HG03108 (cell line): ENCODE data around the gene CDC16.
A peak's percentile ranks its signal among the peaks of the same experiment; 100 is the strongest.
"Not testable (repeated sequence)": the region's sequence is repeated elsewhere in the genome, so short reads cannot be mapped to it uniquely, and the experiment has no call there.

Source experiments
- ATAC-seq: cut with Tn5 transposase; IDR thresholded peaks from one replicate; pipeline ENCODE4 v1.9.1; 2021; ENCODE audit warnings: moderate library complexity; ENCODE audit not compliant: unreplicated experiment

Gene CDC16

DNA sequence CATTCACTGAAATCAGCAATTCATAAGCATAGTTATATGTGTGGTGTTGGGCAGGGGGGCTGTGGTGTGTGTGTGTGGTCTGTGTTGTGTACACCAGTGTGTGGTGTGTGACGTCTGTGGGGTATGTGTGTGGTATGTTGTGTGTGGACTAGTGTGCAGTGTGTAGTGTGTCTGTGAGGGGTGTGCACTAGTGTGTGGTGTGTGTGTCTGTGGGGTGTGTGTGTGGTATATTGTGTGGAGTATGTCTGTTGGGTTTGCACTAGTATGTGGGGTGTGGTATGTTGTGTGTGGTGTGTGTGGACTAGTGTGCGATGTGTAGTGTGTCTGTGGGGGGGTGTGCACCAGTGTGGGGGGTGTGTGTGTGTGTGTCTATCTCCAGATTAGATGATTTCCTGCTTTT is 7.2 kb upstream of the CDC16 start:
- ATAC-seq, result no peak

DNA sequence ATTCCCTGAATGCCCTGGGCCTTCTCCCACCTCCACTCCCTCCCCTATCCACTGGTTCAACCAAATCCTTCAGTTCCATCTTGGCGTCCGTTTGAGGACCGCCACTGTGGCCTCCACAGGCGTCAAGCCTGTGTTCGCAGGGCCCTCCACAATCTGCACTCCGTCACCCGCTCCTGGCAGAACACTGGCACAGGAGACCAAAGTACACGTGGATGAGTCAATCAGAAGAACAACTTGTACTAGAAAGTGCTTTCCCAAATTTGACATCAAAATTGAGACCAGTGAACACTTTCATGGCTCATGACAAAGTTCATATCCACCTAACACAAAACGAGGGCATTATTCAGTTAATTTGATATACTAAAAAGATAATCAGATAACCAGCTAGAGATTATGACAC is 6.5 kb upstream of the CDC16 start:
- ATAC-seq, result no peak

DNA sequence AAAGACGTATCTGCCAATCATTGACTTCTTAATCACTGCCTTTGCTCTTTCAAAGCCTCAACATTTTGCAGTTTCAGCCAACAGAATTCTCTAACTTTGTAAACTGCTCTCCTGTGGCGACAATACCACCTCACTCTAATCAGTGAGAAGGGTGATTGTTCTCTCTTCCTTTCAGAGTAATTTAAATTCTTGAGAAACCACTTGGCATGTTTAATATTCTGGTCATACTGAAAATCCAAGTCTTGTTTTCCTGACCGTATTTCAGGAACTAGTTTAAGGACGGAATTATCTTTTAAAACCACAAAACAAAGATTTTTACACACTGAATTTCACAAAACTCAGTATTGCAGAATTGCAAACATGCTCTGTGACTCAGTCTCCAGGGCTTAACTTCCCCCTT is 5.2 kb upstream of the CDC16 start:
- no peak for ATAC-seq

DNA sequence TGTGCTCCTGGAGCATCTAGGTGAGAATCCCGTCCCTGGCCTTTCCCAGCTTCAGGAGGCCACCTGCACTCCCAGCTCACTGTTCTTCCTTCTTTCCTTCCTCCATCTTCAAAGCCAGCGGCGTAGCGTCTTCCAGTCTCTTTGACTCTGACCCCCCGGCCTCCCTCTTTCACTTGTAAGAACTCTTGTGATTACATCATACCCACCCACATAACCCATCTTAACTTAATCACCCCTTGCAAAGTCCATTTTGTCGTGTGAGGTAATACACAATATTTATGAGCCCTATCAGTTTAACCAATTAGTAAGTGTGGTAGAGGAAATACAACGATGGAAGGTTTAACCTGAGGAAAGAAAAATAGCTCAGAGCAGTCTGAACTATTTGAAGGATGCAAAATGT is 4.6 kb upstream of the CDC16 start:
- no peak for ATAC-seq

DNA sequence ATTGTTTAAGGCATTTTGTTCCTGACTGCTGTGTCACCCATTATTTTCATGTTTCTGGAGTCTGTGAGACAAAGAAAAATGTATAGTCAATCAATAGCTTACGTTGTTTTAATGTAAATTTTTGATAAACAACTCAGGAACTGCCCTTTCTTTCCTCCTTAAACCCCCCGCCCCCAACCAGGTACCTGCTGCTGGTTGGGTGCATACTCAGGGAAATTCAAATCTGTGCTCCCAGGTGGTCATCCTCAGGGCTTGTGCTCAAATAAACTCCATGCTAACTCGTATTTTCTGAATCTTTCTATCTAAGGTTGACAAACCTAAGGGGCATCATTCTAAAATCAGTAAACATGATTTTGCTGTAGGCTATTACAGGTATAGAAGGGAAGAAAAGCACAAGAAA is 4.1 kb upstream of the CDC16 start:
- ATAC-seq, result no peak

DNA sequence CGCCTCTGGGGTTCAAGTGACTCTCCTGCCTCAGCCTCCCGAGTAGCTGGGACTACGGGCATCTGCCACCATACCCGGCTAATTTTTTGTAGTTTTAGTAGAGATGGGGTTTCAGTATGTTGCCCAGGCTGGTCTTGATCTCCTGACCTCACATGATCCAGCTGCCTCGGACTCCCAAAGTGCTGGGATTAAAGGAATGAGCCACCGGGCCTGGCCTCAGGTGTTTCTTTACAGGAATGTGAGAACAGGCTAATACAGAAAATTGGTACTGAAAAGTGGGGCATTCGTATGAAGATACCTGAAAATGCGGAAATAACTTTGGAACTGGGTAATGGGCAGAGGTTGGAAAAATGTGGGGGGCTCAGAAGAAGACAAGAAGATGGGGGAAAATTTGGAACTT is 2.8 kb upstream of the CDC16 start:
- no peak for ATAC-seq

DNA sequence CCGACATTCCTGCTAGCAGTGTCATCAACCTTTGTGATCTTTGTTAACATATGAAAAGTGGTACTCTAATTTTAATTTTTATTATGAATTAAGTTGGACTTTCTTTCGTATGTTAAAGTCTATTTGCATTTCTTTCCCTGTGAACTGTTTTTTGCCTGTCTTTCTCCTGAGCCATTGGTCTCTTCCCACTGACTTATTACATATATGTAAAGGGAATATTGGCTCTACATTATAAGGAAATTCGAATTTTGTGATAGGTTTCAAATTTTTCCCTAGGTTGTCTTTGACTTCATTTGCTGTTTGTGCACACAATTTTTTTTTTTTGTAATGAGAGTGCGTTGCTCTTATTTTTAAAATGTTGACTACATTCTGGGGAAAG is 442 bp upstream of the CDC16 start:
- no peak for ATAC-seq

DNA sequence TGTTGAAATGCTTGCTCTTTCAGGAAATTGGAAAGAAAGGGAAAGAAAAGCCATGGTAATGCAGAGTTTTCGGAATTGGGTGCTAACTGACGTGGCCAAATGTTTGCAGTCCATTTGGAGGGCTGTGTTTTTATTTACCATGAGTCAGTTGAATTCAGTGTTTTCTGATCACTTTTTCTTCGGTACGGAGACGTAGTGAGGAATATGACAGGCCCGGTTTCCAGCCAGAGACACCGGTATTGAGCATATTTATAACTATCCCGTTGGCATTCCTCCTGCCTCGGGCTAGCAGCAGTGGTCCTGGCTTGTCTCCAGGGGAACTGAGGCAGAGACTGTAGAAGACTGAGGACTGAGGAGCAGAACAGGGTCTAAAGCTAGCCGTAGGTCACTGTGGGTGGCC is 1.0 kb downstream of the CDC16 start:
- ATAC-seq, result no peak

DNA sequence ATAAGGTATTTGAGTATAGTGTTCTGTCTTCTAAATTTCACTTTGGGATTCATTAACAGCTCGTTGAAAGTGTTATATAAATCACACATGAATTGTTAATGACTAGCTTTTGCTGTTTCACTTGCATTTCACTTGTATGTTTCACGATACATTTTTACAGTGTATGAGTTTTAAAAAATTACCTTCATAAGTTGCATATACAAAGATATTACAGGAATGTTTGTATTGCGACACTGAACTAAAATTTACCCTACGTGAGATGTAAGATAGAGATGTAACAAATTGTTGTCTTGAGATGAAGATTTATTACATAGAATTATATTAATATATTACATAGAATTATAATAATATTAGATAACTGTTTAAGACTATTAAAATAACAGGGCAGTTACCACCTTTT is 1.5 kb downstream of the CDC16 start:
- no peak for ATAC-seq

DNA sequence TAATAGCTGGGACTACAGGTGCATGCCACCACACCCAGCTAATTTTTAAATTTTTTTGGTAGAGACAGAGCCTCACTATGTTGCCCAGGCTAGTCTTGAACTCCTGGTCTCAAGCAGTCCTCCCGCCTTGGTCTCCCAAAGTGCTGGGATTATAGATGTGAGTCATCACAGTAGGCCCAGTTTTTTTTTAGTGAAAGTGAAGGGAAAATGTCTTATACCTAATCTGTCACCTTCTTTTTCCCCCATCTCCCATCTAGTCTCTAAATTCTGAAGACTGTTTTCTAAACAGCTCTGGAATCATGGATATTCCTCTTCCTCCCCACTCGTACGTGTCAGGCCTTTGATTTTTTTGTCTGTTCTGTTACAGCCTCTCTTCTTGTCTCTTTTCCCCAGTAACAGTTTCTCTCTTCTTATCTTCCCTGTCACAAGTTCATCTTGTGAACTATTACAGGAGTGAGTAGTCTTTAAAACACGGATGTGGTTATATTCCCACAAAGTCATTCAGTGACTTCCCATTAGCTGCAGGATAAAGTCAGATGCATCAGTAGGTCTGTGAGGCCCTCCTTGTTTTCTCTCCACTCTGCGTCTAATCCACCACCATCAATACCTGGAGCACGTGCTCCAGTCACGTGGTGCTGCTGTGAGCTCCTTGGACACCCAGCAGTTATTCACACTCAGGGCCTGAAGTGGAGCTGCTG is 2.9 kb downstream of the CDC16 start:
- ATAC-seq, result no peak

DNA sequence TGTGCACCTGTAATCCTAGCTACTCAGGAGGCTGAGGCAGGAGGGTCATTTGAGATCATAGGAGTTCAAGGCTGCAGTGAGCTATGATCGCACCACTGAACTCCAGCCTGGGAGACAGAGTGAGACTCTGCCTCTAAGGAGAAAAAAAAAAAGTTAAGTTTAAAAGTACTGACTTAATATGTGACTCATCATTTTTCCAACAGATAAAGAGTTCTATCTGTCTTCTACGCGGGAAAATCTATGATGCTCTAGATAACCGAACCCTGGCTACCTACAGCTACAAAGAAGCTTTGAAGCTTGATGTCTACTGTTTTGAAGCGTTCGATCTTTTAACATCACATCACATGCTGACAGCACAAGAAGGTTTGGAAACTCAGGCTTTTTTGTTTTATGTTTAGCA is 7.2 kb downstream of the CDC16 start:
- no peak for ATAC-seq

DNA sequence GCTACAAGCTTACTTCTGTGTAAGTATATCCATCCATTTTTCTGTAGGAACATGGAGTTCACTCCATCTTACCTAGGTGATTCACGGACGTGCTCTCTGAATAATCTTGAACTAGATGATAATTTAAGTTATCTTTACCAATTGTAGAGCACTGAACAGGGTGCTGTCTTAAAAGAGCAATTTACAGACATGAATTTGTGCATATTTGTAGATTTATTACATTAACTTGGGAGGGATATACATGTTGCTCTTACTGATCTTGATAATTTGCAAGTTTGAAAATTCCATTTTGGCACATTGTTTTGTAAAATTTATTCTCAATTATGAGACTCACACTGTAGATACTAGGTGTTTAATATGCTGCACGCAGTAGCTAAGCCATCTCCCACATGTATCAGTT is 9.3 kb downstream of the CDC16 start:
- ATAC-seq, result no peak

DNA sequence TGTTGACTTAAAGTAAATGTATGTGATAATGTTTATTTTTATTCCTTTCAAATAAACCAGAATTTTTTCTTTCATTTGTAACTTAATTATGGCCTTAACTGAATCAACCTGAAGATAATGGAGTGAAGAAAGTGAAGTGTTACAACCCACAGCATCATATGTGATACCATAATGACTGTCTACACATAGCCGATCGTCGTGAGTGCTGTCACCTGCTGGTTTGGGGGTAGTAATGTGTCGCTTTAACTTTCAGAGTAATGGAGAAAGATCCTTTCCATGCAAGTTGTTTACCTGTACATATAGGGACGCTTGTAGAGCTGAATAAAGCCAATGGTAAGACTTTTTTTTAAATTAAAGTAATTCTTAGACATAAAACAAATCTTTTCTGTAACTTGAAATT is 9.9 kb downstream of the CDC16 start:
- no peak for ATAC-seq

DNA sequence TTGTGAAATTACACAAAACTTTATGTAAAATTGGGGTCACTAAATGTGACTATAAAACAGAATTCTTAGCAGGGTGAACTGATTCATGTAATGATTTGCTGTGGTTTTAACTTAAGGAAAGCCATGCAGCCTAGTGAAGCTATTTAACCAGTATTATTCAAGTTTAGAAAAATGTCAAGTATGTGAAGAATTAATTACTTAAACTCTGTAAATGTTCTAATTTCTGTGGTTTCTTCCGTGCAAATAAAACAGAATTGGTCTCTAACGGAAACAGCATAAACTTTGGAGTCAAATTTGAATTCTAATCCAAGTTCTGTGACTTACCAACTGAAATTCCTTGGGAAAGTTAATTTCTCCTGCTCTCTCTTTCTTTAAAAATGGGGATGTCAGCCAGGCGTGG is 13.3 kb downstream of the CDC16 start:
- ATAC-seq, result no peak

DNA sequence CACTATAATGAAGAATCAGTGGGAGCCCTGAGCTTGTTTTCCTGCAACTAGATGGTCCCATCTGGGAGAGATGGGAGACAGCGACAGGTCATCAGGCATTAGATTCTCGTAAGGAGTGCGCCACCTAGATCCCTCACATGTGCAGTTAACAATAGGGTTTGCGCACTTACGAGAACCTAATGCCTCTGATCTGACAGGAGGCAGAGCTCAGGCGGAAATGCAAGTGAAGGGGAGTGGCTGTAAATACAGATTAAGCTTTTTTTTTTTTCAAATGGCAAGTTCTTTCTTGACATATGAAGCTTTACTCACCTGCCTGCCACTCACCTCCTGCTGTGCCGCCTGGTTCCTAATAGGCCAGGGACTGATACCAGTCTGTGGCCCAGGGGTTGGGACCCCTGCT is 14.4 kb downstream of the CDC16 start:
- no peak for ATAC-seq

DNA sequence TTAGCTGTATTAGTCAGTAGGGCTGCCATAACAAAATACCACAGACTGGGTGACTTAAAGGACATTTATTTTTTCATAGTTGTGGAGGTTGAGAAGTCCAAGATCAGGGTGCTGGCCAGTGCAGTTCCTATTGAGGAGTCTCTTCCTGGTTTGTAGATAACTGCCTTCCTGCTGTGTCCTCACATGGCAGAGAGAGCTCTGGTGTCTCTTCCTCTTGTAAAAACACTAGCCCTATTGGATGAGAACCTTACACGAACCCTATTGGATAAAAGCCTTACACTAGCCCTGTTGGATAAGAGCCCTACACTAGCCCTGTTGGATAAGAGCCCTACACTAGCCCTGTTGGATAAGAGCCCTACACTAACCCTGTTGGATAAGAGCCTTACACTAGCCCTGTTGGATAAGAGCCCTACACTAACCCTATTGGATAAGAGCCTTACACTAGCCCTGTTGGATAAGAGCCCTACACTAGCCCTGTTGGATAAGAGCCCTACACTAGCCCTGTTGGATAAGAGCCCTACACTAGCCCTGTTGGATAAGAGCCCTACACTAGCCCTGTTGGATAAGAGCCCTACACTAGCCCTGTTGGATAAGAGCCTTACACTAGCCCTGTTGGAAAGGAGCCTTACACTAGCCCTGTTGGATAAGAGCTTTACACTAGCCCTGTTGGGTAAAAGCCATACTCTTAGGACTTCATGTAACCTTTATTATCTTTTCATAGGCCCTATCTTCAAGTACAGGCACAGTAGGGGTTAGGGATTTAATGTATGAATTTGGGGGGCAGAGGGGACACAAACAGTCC is 17.1 kb downstream of the CDC16 start:
- not testable (repeated sequence) for ATAC-seq

DNA sequence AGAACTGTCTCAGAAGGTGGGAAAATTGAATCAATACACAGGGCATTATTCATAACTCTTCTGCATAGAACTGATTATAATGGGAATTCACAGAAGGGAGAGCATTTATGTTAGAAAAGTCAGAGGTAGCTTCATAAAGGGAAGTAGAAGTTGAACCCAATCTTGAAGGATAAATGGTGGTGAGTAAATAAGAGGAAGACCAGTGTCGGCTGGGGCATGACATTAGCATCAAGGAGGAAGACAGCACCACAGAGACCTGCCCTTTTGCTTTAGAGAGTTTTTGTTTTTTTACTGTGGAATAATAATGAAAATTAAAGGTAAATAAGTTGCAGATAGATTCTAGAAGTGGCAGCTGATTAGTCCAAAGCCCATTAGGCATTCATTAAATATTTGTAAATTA is 21.9 kb downstream of the CDC16 start:
- no peak for ATAC-seq

DNA sequence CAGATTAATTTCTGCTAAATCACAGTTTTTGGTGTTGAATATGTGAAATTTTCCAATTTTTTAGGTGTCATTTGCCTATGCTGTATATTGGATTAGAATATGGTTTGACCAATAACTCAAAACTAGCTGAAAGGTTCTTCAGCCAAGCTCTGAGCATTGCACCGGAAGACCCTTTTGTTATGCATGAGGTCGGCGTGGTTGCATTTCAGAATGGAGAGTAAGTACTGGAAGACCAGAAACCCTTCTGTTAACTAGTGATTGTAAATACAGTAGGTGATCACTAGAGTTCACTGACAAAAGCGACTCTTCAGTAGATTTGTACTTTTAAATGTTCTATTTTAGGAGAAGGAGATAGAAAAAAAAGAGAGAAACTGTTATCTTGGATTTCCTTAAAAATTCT is 22.3 kb downstream of the CDC16 start:
- ATAC-seq, result no peak

DNA sequence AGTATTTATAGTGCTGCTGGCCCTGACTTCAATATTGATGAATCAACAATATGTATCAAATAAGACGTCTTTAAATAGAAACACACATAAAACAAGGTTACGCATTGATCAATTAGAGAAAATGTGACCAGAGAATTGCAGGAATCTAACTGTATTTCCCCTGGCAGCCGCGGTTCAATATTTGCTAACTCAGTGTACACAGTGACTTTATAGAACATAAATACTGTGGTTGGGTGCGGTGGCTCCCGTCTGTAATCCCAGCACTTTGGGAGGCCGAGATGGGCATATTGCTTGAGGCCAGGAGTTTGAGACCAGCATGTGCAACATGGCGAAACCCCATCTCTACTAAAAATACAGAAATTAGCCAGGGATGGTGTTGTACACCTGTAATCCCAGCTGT is 23.9 kb downstream of the CDC16 start:
- no peak for ATAC-seq

DNA sequence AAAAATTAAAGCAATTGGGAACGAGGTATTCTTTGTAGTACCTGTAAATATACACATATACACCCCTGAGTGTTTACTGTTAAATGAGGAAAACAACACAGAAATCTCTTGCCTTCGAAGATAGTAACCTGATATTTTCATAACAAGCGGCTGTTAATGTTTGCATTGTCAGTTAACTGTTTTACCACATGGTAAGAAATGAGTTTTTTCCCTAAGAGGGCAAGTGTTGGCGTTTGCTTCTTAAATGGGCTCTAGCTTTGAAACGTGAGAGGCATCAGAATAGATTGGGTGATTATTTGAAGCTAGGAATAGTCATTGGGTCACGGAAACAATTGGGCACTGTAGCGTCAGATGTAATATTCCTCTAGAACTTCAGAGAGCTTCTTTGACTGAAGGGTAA is 24.7 kb downstream of the CDC16 start:
- ATAC-seq, result no peak

DNA sequence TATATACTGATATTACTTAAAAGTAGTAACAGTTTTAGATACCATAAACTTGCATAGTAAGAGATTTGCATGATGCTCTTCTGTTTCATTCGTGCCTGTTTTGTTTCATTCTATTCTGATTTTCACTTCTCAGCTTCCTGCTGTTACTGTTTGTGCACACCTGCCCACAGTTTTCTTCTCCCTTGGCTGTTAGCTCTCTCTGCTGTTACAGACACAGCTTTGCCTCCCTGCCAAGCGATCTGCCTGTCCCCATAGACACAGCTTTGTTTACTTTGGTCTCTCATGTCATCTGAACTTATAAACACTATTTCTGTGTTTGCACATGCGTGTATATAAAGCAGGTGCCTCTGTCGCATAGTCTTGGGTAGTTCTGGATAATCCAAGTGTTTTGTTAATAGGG is 25.3 kb downstream of the CDC16 start:
- ATAC-seq, result peak; percentile 42

DNA sequence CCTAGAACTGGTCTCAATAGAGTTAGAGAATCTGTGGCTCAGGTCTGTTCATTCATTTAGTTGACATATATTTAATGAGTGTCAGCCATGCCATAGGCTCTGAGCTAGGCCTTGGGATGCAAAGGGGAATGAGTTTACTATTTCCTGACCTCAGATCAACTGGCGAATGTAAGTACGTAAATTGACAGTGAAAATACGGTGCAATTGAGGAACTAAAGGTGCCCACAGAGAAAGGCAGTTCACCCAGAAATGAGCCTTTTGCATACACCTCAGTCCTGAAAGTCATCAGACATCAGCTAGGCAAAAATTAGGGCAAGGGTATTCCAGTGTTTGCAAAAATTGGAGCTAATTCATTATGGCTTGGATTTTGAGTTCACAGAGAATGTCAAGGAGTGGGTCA is 26.1 kb downstream of the CDC16 start:
- ATAC-seq, result no peak
